GM18498 (cell line): ENCODE results near the gene ASNSD1.
A peak's percentile ranks its signal among the peaks of the same experiment; 100 is the strongest.
"Not testable (repeated sequence)": the region's sequence is repeated elsewhere in the genome, so short reads cannot be mapped to it uniquely, and the experiment has no call there.

Experiments
- ATAC-seq: cut with Tn5 transposase; IDR thresholded peaks from one replicate; pipeline ENCODE4 v1.9.1; 2021; ENCODE audit warnings: mild to moderate bottlenecking, moderate library complexity; ENCODE audit not compliant: unreplicated experiment

ASNSD1 gene

GRCh38 chr2:189685540-189686229 is 24.4 kb downstream of the ASNSD1 start:
- ATAC-seq: peak; percentile 85

GRCh38 chr2:189687796-189688195 is 26.5 kb downstream of the ASNSD1 start:
- ATAC-seq: not testable (repeated sequence)

GRCh38 chr2:189696223-189696622 is 35.0 kb downstream of the ASNSD1 start:
- ATAC-seq: no peak

- ATAC-seq: peak; percentile 62
Observed at GRCh38 chr2:189698020-189698887, 37.0 kb downstream of the ASNSD1 start.

GRCh38 chr2:189700681-189701080 is 39.4 kb downstream of the ASNSD1 start:
- no peak for ATAC-seq

GRCh38 chr2:189702071-189702470 is 40.8 kb downstream of the ASNSD1 start:
- ATAC-seq: no peak

- ATAC-seq: no peak
Observed at GRCh38 chr2:189709501-189710221, 48.4 kb downstream of the ASNSD1 start.

- ATAC-seq: not testable (repeated sequence)
Observed at GRCh38 chr2:189717593-189717992, 56.3 kb downstream of the ASNSD1 start.

GRCh38 chr2:189719571-189719970 is 58.3 kb downstream of the ASNSD1 start:
- ATAC-seq: no peak
